Tibial nerve (tissue), 4 donors: Measurements from ENCODE around the gene AXIN1.

Experiments used
- CTCF ChIP-seq, 5 experiments: fragments of 200-600 bp in 3 of 5; fragments of 450-650 bp in 2 of 5; sonication (generic) in 3 of 5; IDR thresholded peaks; one replicate each; pipeline ENCODE4 v1.5.1; 2016 to 2019; ENCODE audit warnings: antibody characterized with exemption in 5 of 5, mild to moderate bottlenecking in 3 of 5, moderate library complexity in 2 of 5
- EP300 ChIP-seq, 2 donors: sonication (generic); formaldehyde crosslinking; IDR thresholded peaks; one replicate each; pipeline ENCODE4 v1.6.1; 2017; ENCODE audit warnings: antibody characterized with exemption in 2 of 2, mild to moderate bottlenecking in 1 of 2
- POLR2A ChIP-seq, 2 donors: fragments of 450-650 bp; IDR thresholded peaks; one replicate each; pipeline ENCODE4 v1.6.1; 2017; ENCODE audit warnings: antibody characterized with exemption in 2 of 2, mild to moderate bottlenecking in 2 of 2, moderate library complexity in 2 of 2

- TF ChIP-seq CTCF (IDR thresholded peaks at IDR 0.05) (no peak), POLR2A (IDR thresholded peaks at IDR 0.05) (no peak), EP300 (IDR thresholded peaks at IDR 0.05) (no peak)
Measured at GRCh38 chr16:290015-290680, 62.4 kb downstream of the AXIN1 start.
